SK-N-SH treated with all-trans-retinoic acid at 6 μM for 48 hours (cell line): ENCODE measurements around the gene KIF1A.
"Not testable (repeated sequence)": the region's sequence is repeated elsewhere in the genome, so short reads cannot be mapped to it uniquely, and the experiment has no call there.

Experiments
- ATAC-seq: fragments of 200-7000 bp; cut with Tn5 transposase; 3 replicates; pipeline ENCODE4 v1.9.1; 2020; ENCODE audit warnings: mild to moderate bottlenecking, moderate library complexity
- CSDC2 ChIP-seq: fragments of 250-450 bp; sonication (Bioruptor Pico); IDR thresholded peaks from 2 replicates; pipeline ENCODE4 v1.5.0; 2020; ENCODE audit warnings: mild to moderate bottlenecking, moderate library complexity
- GLIS3 ChIP-seq: fragments of 250-450 bp; sonication (Bioruptor Pico); IDR thresholded peaks from 2 replicates; pipeline ENCODE4 v1.5.0; 2020; ENCODE audit warnings: mild to moderate bottlenecking, moderate library complexity
- ISL1 ChIP-seq: fragments of 250-450 bp; sonication (Bioruptor Pico); IDR thresholded peaks from 2 replicates; pipeline ENCODE4 v2.1.2; 2022; ENCODE audit warnings: mild to moderate bottlenecking, moderate library complexity
- OSR1 ChIP-seq: fragments of 250-450 bp; sonication (Bioruptor Pico); IDR thresholded peaks from 2 replicates; pipeline ENCODE4 v1.8.0; 2022; ENCODE audit warnings: moderate library complexity, mild to moderate bottlenecking, inconsistent platforms
- SNAI2 ChIP-seq: fragments of 250-450 bp; sonication (Bioruptor Pico); IDR thresholded peaks from 2 replicates; pipeline ENCODE4 v1.5.0; 2020; ENCODE audit warnings: mild to moderate bottlenecking, moderate library complexity
- TCF4 ChIP-seq: fragments of 250-450 bp; sonication (Bioruptor Pico); IDR thresholded peaks from 2 replicates; pipeline ENCODE4 v1.8.0; 2021; ENCODE audit warnings: mild to moderate bottlenecking, moderate library complexity, borderline replicate concordance
- TOX ChIP-seq: fragments of 250-450 bp; sonication (Bioruptor Pico); IDR thresholded peaks from 2 replicates; pipeline ENCODE4 v1.8.0; 2021; ENCODE audit warnings: mild to moderate bottlenecking, moderate library complexity, borderline replicate concordance
- TSHZ2 ChIP-seq: fragments of 250-450 bp; sonication (Bioruptor Pico); IDR thresholded peaks from 2 replicates; pipeline ENCODE4 v1.5.0; 2020; ENCODE audit warnings: mild to moderate bottlenecking, moderate library complexity
- ZC3H10 ChIP-seq: fragments of 250-450 bp; sonication (Bioruptor Pico); IDR thresholded peaks from 2 replicates; pipeline ENCODE4 v1.5.1; 2021; ENCODE audit warnings: mild to moderate bottlenecking, moderate library complexity
- ZFP30 ChIP-seq: fragments of 450-650 bp; formaldehyde crosslinking; IDR thresholded peaks from 2 replicates; pipeline ENCODE4 v1.5.0; 2022; ENCODE audit warnings: mild to moderate bottlenecking, moderate library complexity
- ZNF565 ChIP-seq: fragments of 450-650 bp; formaldehyde crosslinking; conservative IDR thresholded peaks from 2 replicates; pipeline ENCODE4 v1.5.0; 2020; ENCODE audit warnings: low read depth, mild to moderate bottlenecking, moderate library complexity
- ZNF70 ChIP-seq: fragments of 450-650 bp; formaldehyde crosslinking; IDR thresholded peaks from 2 replicates; pipeline ENCODE4 v1.5.0; 2020; ENCODE audit warnings: mild to moderate bottlenecking, moderate library complexity

KIF1A gene

GRCh38 chr2:240685771-240686371 is 134.1 kb downstream of the KIF1A start (continued):
- TF ChIP-seq TOX (CRISPR knock-in tag) (no peak), ISL1 (CRISPR knock-in tag) (no peak), ZNF565 (no peak), CSDC2 (CRISPR knock-in tag) (no peak)

GRCh38 chr2:240683980-240684728 is 135.9 kb downstream of the KIF1A start:
- ATAC-seq = not testable (repeated sequence)

GRCh38 chr2:240683329-240683979 is 136.6 kb downstream of the KIF1A start:
- not testable (repeated sequence) for ATAC-seq

GRCh38 chr2:240682431-240683224 is 137.4 kb downstream of the KIF1A start, which contains the start of gene AQP12B:
Gene AQP12B (minus strand): TSS chr2:240682885. CDS start chr2:240682837, 48 bp downstream.
- ATAC-seq = not testable (repeated sequence)

GRCh38 chr2:240680185-240680584 is 139.8 kb downstream of the KIF1A start:
- not testable (repeated sequence) for ATAC-seq

GRCh38 chr2:240678909-240679308 is 141.1 kb downstream of the KIF1A start:
- ATAC-seq = not testable (repeated sequence)

GRCh38 chr2:240678043-240678442 is 142.0 kb downstream of the KIF1A start:
- not testable (repeated sequence) for ATAC-seq

- peak; percentile 87 for ATAC-seq
These were observed 144.7 kb downstream of the KIF1A start for GRCh38 chr2:240675345-240675744.

- not testable (repeated sequence) for ATAC-seq
These were observed 145.4 kb downstream of the KIF1A start for GRCh38 chr2:240674461-240675184.

- TF ChIP-seq TCF4 (CRISPR knock-in tag) = no peak
- no peak for TF ChIP-seq GLIS3 (CRISPR knock-in tag)
- TF ChIP-seq ZC3H10 = no peak
- no peak for TF ChIP-seq CSDC2 (CRISPR knock-in tag)
- no peak for TF ChIP-seq ZFP30 (CRISPR knock-in tag)
- TF ChIP-seq OSR1 (CRISPR knock-in tag) = no peak
- no peak for ATAC-seq
These were observed 147.3 kb downstream of the KIF1A start for GRCh38 chr2:240672701-240673190.

- no peak for ATAC-seq
- TF ChIP-seq SNAI2 (CRISPR knock-in tag) (no peak), TSHZ2 (CRISPR knock-in tag) (no peak), ZNF70 (no peak)
- TF ChIP-seq, all 23 proteins: peak for 0
These were observed 147.8 kb downstream of the KIF1A start for GRCh38 chr2:240672076-240672700.
